GM19438 (cell line): ENCODE data around the gene PDE6C.

Experiments
- ATAC-seq: cut with Tn5 transposase; IDR thresholded peaks from one replicate; pipeline ENCODE4 v1.9.1; 2021; ENCODE audit warnings: low read depth; ENCODE audit not compliant: unreplicated experiment

PDE6C gene

DNA sequence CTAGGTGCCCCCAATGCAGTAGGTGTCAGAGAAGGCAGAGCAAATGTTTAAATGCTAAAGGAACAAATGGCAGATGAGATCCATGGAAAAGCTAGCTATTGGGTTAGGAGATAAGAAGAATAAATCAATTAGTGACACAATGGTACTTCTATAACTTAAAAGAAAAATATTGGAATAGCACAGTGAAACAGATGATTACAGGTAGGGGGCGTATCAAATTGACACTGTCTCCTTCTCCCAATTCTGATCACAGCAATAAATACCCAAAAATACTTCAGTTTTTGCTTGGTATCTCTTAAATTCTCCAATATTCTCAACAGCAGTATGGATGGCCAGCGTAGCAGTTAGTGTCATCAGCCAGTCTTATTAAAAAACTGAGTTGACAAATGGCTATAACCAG is 84.9 kb downstream of the PDE6C start:
- ATAC-seq, result no peak

DNA sequence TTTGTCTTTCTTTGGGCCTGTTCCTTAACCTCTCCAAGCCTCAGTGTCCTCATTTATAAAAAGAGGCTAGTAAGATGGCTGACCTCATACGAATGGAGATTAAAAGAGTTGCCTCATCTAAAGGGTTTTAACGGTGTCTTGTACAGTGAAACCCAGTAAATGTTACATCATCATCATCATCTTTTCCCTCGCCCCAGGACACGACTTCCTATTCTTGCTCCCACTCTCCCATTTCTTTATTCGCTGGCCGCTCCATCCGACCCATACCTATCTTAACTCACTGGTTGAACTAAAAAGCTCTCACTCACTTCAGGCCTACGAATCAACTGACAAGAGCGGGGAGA is 89.5 kb downstream of the PDE6C start:
- peak; percentile 20 for ATAC-seq

DNA sequence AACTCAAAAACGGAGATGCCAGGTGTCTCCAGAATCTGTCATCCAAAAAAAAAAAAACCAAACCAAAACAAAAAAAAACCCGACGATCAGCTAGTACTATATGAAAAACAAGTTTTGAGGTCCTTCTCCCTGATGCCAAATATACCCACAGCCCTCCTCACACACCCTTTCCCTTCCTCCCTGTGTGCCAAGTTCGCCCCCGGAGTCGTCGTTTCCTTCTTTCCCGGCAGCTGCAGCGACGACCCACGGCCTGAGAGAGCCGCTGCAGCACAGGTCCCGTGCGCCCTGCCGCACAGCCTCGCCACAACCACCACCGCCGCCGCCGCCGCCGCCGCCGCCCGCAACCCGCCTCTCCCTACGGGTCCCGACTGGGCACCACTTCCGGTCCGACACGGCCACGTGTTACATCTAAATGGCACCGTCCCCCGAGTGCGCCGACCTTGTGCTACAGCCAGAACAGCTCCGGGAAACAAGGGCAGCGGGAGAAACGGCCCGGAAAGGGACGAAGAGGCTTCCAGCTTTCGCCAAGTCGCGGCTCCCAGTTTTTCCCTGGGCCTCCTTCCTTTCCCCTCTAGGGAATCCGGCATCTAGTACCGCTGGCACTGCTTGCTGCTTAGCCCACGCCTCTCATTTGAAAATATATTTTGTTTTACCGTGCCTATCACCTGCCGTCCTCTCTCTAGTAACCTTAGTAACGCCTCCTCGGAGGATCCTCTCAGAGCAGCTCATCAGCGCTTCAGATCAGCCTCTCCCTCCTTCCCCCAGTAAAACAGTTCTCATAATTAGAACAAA is 90.1 kb downstream of the PDE6C start, which contains the start of gene FRA10AC1:
TSS of gene FRA10AC1 (minus strand) at position 383 of the 792 bp plus-strand sequence. CDS start 2,486 bp downstream, outside the sequence.
- ATAC-seq, result peak; percentile 79

DNA sequence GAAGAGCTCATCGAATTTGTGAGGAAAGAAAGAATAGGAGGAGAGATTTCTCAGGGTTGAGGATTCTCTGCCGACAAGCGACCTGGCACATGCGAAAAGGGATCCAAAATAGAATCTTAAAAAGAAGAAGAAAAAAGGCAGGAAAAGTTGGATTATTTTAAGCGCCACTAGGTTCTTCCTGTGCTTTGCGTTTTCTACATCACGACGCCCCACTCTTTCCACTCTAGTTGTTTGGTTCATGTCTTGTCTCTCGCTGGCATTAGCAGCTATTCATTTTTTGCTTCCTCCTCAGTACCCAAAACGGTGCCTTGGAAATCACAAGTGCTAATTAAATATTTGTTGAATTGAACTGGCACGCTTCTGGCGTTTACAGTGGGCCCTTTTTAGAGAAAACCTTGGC is 90.7 kb downstream of the PDE6C start:
- ATAC-seq, result peak; percentile 2

DNA sequence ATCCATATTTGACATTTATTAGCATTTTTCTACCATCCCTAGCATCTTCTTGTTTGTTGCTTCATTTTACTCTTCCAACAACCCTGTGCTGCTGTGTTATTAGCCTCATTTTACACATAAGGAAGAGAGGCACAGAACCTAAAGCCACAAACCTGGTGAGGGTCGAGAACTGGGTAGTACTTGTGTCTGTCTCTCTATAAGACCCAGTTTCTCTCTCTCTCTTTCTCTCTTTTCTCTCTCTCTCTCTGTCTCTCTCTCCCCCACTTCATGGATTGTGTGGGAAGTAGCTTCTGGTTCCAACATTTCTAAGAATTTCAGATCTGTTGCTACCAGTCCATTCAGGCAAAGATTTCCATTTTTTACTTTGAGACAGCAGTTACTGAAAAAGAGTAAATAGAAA is 91.5 kb downstream of the PDE6C start:
- ATAC-seq, result no peak

DNA sequence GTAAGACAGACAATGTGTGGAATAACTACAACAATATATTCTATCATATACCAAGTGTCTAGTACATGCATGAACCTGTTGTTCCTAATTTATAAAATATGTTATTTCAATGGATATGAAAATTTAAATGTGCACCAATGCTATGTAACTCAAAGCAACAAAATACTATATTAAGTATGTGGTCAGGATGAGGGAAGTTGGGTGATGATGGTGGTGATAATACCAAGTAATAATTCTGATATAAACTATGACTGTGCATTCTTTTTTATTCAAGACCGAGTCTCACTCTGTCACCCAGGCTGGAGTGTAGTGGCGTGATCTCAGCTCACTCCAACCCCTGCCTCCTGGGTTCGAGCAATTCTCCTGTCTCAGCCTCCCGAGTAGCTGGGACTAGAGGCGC is 92.1 kb downstream of the PDE6C start:
- no peak for ATAC-seq

DNA sequence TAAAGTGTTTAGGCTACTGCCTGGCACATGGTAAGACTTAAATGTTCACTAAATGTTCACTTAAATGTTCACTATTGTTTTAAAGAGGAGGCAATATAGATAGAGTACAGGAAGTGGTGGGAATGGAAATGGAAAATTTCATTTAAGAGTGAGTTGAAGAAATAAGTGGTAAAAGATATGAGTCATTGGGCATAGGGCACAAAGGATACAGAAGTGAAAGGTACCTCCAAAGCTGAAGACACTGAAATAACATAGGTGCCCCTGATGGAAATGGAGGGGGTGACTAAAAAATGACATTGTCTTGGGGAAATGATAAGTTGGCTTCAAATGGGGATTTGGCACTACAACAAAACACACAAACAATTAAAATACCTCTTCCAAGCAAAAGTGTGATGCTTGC is 95.3 kb downstream of the PDE6C start:
- ATAC-seq, result no peak

DNA sequence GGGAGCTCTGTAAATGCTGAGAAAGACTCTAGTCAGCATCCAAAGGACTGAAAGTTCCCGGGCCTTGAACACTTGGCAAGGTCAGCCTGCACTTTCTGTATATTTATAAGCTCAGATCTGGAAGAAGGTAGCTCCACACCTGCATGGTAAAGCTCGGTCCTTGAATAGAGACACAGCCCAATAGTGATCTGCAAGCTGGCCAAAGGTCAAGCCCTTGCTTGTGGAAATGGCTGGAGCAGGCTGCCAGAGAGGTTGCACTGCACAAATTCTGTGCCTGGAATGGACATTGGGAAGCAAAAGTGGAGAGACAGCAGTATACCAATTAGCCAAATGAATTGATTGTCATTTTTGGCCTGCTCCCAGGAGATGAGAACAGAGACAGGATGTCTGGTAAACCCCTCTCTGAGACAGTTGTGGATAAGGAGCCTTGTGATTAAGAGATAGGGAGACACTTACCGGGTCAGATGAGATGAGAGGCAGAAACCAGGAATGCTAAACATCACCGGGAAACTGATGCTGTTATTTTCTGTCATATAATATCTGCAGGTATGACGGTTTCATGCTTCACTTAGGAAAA is 98.1 kb downstream of the PDE6C start:
- ATAC-seq, result no peak

DNA sequence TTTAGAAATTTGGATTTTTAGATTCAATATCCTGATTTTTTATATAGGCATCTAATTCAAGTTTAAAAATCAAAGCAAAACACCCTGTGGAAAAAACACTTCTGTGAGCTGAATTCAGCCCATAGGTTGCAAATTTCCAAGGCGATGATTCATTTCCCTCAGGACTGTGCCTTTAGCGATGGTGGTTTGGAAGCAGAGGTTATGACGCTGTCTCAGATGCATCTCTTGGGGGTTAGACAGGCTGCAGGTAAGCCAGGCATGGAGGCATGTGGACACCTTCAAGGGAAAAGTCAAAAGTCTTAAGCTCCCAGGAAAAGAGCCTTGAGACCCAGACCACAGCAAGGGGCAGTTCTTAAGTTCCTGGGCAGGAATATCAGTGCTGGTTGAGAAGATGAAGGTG is 99.6 kb downstream of the PDE6C start:
- no peak for ATAC-seq

DNA sequence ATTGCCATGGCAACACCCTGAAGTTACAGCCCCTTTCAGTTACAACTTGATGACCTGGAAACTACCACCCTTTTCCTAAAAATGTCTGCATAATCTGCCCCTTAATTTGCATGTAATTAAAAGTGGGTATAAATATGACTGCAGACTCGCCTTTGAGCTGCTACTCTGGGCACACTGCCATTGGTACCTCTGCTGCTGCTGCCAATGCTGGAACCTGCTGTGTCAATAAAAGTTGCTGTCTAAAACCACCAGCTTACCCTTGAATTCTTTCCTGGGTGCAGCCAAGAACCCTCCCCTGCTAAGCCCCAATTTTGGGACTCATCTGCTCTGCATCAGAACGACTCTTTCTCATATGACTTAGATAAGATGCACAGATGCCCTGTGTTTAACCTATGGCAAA is 100.3 kb downstream of the PDE6C start:
- no peak for ATAC-seq

DNA sequence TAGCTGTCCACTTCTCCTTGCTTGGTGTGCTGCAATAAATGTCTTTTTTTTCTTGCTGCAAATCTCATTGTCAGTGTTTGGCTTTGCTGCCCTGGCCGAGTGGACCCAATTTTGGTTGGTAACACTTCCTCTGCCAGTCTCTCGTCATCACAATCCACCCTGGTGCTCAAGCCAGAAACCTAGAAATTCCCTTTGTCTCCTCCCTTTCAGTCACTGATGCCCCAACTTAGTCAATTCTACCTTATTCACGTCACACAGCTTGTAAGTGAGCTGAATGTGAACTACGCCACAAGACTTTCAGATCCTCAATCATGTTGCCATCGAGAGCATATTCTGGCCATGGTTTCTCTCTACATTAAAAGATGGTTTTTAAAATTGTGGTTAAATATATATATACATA is 103.0 kb downstream of the PDE6C start:
- ATAC-seq, result peak; percentile 75
